Measurements from ENCODE around the gene SYMPK.

The SYMPK gene

DNA sequence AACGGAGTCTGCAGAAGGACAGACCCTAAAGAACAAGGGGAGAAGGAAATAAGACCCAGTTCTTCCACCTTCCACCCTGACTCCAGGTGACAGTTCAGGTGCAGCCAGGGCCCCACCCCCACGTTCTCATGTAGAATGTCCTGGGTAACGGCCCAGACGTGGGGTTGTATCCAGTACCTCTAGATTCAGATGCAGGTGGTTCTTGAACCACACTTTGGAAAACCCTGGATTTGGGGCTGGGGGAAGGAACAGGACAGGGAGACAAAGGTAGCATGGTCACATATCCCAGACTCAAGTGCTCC is 82.8 kb downstream of the SYMPK start:
- DNase-seq = no peak

DNA sequence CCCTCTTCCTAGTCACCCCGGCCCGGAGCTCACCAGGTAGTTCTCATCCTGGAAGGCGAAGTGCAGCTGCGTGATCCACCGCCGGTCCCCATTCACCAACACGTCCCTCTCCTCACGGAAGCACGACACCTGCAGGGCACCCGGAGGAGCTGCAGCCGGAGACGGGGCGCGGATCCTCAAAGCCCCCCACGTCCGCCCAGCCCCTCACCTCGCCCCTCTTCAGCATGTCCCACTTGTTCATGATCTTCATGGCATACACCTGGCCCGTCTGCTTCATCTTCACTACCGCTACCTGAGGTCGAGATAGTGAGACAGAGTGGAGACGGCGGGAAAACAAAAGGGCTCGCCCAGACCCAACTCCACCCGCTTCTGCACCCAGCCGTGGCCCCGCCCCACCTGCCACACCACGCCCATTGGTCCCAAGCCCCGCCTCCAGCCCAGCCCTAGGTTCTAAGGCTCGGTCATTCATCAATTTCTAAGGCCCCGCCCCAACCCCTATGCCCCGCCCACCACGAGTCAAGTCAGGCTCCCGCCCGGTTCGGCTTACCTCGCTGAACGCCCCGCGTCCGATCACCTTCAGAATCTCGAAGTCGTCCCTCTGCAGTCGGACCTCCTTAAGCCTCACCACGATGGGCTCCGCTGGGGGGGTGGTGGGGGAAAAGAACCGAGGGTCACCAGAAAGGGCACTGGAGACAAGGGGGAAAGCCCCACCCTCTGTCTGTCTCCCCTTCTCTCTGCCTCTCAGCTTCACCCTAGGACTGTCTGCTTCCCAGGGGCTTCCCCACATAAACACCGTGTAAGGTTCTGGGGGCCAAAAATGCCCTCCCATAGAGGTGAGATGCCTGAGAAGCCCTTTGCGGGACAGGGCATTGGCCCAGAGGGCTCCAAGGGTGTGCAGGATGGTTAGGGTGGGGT is 83.5 kb downstream of the SYMPK start:
- DNase-seq = peak; percentile 80

DNA sequence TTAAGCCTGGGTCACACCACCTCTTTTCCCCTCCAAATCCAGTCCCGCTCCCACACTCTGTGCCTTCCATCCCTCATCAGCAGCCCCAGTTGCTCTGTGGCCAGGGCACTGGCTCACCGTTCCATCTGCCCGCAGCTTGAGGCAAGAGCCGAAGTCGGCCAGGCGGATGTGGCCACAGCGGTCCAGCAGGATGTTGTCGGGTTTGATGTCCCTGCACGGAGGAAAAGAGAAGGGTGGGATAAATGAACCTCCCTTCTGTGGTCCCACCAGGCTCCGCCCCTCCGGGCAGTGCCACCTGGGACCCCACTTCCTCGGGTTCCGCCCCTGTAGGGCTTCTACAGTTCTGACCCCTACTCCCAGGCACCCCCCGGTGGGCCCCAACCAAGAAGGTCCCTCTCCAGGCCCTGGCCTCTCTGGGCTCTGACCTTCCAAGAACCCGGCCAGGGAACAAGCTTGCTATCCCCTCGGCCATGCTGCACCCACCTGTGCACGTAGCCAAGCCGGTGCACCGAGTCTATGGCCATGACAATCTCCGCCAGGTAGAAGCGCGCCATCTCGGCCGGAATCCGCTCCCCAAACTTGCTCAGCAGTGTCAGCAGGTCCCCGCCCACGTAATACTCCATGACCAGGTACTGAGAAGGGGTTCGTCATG is 84.8 kb downstream of the SYMPK start:
- no peak for DNase-seq

DNA sequence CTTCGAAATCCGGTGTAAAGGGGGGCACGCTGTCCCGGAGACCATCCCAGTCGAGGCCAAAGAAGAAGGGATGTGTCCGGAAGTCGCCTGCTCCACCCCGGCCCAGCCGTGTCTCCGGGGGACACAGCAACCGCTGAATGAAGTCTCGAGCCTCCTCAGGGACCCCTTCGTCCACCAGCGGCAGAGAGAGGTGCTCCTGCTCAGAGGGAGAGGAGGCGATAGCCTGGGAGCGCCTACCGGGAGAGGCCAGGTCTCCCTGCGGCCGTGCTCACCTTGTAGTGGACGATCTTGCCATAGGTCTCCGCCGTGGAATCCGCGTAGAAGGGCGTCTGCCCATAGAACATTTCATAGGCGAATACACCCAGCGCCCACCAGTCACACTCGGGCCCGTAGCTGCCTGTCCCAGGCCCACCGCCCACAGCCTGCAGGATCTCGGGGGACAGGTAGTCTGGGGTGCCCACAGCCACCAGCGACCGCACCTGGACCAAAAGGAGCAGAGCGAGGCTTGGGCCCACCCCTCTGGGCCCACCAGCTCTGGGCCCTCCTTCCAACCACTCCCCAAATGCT is 85.5 kb downstream of the SYMPK start:
- no peak for DNase-seq

DNA sequence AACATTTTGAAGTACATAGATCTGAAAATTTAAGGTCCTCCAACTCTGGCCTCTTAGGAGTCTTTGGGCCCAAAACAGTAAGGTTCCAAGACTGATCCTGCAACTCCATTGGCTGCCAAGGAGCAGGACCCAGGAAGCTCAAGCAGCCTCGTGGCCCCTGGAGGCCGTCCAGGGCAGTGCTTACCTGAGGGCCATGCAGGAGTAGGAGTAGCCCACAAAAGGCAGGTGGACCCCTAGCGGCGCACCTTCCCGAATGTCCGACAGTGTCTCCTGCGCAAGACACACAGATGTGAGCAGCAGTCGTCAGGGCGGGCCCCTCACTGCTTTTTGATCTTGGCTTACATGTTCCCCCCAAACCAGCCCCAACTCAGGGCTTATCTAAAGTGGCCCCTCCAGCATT is 88.2 kb downstream of the SYMPK start:
- no peak for DNase-seq

GRCh38 chr19:45773384-45773783 is 89.6 kb downstream of the SYMPK start:
- DNase-seq = no peak

- DNase-seq = no peak
These were observed 90.0 kb downstream of the SYMPK start for GRCh38 chr19:45772912-45773311.

GRCh38 chr19:45772130-45772840 is 90.7 kb downstream of the SYMPK start:
- no peak for DNase-seq

- DNase-seq = no peak
These were observed 91.5 kb downstream of the SYMPK start for GRCh38 chr19:45771311-45771933.

DNA sequence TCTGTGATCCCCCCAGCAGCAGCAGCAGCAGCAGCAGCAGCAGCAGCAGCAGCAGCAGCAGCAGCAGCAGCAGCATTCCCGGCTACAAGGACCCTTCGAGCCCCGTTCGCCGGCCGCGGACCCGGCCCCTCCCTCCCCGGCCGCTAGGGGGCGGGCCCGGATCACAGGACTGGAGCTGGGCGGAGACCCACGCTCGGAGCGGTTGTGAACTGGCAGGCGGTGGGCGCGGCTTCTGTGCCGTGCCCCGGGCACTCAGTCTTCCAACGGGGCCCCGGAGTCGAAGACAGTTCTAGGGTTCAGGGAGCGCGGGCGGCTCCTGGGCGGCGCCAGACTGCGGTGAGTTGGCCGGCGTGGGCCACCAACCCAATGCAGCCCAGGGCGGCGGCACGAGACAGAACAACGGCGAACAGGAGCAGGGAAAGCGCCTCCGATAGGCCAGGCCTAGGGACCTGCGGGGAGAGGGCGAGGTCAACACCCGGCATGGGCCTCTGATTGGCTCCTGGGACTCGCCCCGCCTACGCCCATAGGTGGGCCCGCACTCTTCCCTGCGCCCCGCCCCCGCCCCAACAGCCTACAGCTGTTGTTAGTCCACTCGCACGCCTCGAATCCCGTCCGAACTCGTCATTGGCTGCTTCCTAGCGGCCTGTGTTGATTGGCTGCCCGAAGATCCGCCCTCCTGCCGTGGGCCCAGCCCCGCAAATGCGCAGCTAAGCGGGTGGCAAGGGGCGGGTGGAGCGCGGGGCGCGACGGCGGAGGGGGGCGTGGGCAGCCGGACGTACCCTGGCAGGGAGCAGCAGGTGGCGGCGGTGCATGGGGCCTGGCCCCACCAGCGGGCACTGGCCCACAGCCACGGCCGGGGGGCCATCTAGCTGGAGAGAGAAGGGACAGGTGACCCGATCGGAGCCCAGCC is 92.5 kb downstream of the SYMPK start:
- peak; percentile 88 for DNase-seq

- DNase-seq = peak; percentile 53
These were observed 93.1 kb downstream of the SYMPK start for GRCh38 chr19:45769821-45770191.

DNA sequence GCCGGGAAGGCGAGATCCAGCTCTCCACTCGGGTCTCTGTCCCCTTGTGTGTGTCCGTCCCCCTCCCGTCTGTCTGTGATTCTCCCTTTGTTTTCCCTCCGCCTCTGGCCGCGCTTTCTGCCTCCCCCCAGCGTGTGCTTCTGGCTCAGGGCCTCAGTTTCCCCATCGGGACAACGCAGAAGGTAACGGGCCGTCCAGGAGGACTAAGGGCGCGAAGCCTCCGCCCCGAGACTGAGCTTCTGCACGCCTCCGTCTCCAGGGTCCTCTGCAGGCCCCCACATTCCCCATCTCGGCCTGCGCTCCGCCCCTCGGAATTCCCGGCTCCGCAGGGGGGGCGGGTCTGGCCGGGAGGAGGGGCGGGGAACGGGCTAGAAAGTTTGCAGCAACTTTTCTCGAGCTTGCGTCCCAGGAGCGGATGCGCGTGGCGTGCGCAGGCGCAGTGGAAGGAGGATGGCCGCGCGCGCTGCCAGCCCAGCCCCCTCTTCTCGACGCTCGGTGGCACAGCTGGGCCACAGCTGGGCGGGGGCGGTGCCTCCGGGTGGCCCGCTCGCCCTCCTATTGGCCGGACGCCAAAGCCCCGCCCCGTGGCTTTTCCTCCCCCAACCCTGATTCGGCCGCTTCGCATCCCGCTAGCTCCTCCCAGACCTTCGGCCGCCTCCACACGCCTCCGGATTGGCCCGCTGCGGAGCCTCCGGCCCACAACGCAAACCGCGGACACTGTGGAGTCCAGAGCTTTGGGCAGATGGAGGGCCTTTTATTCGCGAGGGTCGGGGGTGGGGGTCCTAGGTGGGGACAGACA is 93.8 kb downstream of the SYMPK start, which contains the start of gene SIX5:
Gene SIX5 (minus strand): TSS at position 269 of the 799 bp plus-strand sequence. CDS start 408 bp downstream, outside the sequence.
- peak; percentile 93 for DNase-seq

DNA sequence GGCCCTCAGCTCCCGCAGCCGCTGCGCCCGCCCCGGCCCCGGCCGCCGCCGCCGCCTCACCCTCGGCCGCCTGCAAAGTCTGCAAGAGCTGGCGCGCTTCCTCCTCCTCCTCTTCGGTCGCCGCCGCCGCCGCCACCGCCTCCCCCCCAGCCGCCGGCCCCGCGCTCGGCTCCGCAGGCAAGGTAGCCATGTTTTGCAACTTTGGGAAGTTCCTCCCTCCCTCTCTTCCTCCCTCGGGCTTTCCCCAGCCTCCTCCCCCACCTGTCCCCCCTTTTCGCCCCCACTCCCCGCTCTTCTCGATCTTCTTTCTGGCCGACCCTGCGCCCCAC is 94.3 kb downstream of the SYMPK start:
- DNase-seq = peak; percentile 28

DNA sequence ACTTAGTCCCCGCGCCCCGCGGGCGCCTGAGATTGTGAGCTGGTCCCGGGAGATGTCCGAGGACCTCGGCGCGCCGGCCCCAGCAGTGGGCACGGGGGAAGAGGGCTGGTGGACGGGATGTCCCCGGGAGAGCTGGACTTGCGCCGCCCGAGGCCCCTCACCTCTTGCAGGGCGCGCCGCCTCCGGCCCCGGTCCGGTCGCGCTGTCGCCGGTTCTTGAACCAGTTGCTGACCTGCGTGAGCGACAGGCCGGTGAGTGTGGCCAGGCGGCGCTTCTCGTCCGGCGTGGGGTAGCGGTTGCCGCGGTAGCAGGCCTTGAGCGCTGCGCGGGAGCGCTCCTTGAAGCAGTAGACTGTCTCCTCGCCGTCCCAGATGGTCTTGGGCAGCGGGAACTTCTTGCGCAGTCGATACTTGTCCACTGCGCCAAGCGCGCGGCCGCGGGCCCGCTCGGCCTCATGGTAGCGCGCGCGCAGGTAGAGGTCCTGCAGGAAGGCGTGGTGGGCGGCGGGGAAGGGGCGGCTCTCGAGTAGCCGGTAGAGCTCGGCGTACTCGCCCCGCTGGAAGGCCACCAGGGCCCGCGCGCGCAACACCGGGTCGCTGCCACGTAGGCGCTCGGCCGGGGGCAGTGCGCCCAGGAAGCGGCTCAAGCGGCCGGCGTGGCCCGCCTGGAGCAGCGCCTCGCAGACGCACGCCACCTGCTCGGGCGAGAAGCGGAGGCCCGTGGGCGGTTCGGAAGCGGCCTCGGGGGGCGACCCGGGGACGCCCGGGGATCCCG is 94.9 kb downstream of the SYMPK start:
- no peak for DNase-seq

- DNase-seq = no peak
These were observed 95.5 kb downstream of the SYMPK start for GRCh38 chr19:45767410-45767880.

- no peak for DNase-seq
These were observed 96.0 kb downstream of the SYMPK start for GRCh38 chr19:45766869-45767346.

DNA sequence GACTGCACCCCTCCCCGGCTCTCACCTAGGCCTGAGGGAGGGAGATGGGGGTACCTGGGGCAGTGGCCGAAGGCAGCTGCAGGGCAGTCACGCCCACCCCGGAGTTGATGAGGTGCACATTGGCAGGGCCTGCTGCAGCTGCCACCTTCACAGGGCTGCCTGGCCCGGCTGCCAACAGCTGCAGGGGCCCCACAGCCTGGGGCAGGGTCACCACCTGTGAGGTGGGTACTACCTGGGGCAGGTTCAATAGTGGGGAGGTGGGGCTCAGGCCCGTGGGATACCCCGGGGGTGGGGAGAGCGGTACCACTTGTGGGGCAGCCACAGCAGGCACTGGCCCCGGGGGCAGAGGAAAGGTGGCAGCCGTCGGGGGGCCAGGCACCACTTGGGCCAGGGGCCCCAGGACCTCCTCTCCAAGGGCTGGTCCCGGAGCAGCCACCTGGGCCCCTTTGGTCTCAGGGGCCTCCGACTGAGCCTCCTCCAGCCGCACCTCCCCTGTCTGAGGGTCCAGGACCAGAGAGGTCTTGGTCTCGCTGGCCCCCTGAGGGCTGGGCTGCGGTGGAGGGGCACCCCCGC is 96.6 kb downstream of the SYMPK start:
- no peak for DNase-seq

DNA sequence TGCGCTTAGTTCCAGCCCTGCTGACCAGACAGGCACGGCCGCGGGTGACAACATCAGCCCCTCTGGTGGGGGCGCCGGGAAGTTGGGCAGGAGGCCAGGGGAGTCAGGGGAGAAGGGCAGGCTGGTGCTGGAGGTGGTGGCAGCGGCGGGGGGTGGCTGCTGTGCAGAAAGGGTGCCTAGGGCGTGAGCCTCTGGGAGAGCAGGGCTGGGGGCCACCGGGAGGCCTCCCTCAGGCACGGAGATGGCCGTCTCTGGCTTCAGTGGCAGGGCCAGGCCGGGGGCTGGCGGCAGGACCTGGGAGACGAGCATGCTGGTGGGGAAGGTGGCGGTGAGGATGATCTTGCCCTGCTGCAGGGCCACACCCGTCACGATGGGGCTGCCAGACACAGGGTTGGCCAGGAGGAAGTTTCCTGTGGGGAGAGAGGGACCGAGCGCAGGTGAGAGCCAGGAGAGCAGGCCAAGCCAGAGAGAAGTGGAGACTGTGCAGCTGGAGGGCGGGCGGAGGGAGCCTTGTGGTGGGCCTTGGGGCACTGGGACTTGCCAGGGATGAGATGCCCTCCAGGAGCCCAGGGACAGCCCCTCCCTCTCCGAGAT is 97.1 kb downstream of the SYMPK start:
- DNase-seq = no peak

All from activated CD4-positive, alpha-beta T cell treated with anti-CD3 and anti-CD28 coated beads, Interleukin-2, amount 50 U/mL, for 1 hour (primary cell).